DND-41 (cell line): ENCODE measurements around the gene UBP1.

Experiments used
- ATAC-seq: fragments of 200-7000 bp; cut with Tn5 transposase; 3 replicates; pipeline ENCODE4 v1.9.1; 2021; ENCODE audit warnings: low read depth; ENCODE audit not compliant: insufficient read depth
- DNase-seq: peaks from one replicate; pipeline ENCODE4 v3.0.0-alpha.2; 2020
- H2AFZ ChIP-seq: 2 replicates; pipeline ENCODE4 v1.6.0; 2012; ENCODE audit warnings: low read depth, low read length
- H3K27ac ChIP-seq: 2 replicates; pipeline ENCODE4 v1.5.1; 2012; ENCODE audit warnings: low read length, inconsistent platforms
- H3K27me3 ChIP-seq: fragments of 200-600 bp; sonication (generic); 2 replicates; pipeline ENCODE4 v1.6.0; 2012; ENCODE audit warnings: low read length, mild to moderate bottlenecking, inconsistent platforms; ENCODE audit not compliant: insufficient read depth, poor library complexity
- H3K36me3 ChIP-seq: 2 replicates; pipeline ENCODE4 v1.5.1; 2012; ENCODE audit warnings: low read length, inconsistent platforms; ENCODE audit not compliant: insufficient read depth
- H3K4me1 ChIP-seq: 2 replicates; pipeline ENCODE4 v1.5.1; 2012; ENCODE audit warnings: mild to moderate bottlenecking, low read length; ENCODE audit not compliant: insufficient read depth
- H3K4me2 ChIP-seq: 2 replicates; pipeline ENCODE4 v1.6.0; 2012; ENCODE audit warnings: mild to moderate bottlenecking, moderate library complexity, low read length, inconsistent platforms; ENCODE audit not compliant: insufficient read depth
- H3K4me3 ChIP-seq, 2 experiments: fragments of 200-600 bp in 1 of 2; shearing (Covaris generic) in 1 of 2; 2 replicates each; pipeline ENCODE4 v1.5.1; 2012 to 2016; ENCODE audit warnings: inconsistent platforms in 2 of 2, low read length in 2 of 2, mild to moderate bottlenecking in 2 of 2, low read depth in 1 of 2, moderate library complexity in 1 of 2
- H3K79me2 ChIP-seq: 2 replicates; pipeline ENCODE4 v1.6.0; 2012; ENCODE audit warnings: low read length, inconsistent platforms; ENCODE audit not compliant: insufficient read depth
- H3K9ac ChIP-seq: 2 replicates; pipeline ENCODE4 v1.6.0; 2012; ENCODE audit warnings: low read depth, mild to moderate bottlenecking, inconsistent platforms, low read length, moderate library complexity
- H3K9me3 ChIP-seq: 2 replicates; pipeline ENCODE4 v1.5.1; 2012; ENCODE audit warnings: low read length, moderate library complexity, mild to moderate bottlenecking, inconsistent platforms; ENCODE audit not compliant: insufficient read depth, severe bottlenecking
- H4K20me1 ChIP-seq: 2 replicates; pipeline ENCODE4 v1.6.0; 2012; ENCODE audit warnings: low read length; ENCODE audit not compliant: insufficient read depth
- CTCF ChIP-seq: IDR thresholded peaks from 2 replicates; pipeline ENCODE4 v1.5.1; 2012; ENCODE audit warnings: borderline replicate concordance, low read length, moderate library complexity, mild to moderate bottlenecking; ENCODE audit not compliant: poor library complexity, severe bottlenecking; ENCODE audit errors: extremely low read depth
- EZH2 ChIP-seq: IDR thresholded peaks from 3 replicates; pipeline ENCODE4 v1.6.1; 2012; ENCODE audit warnings: borderline replicate concordance, low read depth, mild to moderate bottlenecking, moderate library complexity, low read length, inconsistent platforms; ENCODE audit not compliant: severe bottlenecking

The UBP1 gene

GRCh38 chr3:33394403-33395054, 45.7 kb downstream of the UBP1 start:
- DNase-seq: no peak
- H3K4me1 ChIP-seq: no peaks in the 10 kb centered on the region

GRCh38 chr3:33392703-33393125, 47.5 kb downstream of the UBP1 start:
- DNase-seq (no peak), ATAC-seq (no peak)
- Histone ChIP-seq H3K4me3 (no peak overlapping the region), H2AFZ (no peak overlapping the region), H3K4me1 (no peaks in the 10 kb centered on the region), H3K27ac (no peak overlapping the region), H3K4me2 (no peak overlapping the region), H3K36me3 (peaks cover 91% of the 10 kb centered on the region), H3K9me3 (no peaks in the 10 kb centered on the region), H3K27me3 (no peaks in the 10 kb centered on the region), H4K20me1 (no peaks in the 10 kb centered on the region), H3K9ac (no peak overlapping the region), H3K79me2 (no peaks in the 10 kb centered on the region)
- TF ChIP-seq EZH2 (no peak), CTCF (no peak)

More at GRCh38 chr3:33394403-33395054, 45.7 kb downstream of the UBP1 start:
- Histone ChIP-seq H2AFZ (no peak overlapping the region), H3K4me3 (no peak overlapping the region), H3K4me2 (no peak overlapping the region), H3K9ac (no peak overlapping the region), H3K27me3 (no peaks in the 10 kb centered on the region), H3K9me3 (no peaks in the 10 kb centered on the region), H3K36me3 (peaks cover 98% of the 10 kb centered on the region), H3K79me2 (no peaks in the 10 kb centered on the region), H3K27ac (no peak overlapping the region), H4K20me1 (no peaks in the 10 kb centered on the region)
- ATAC-seq: no peak
- no peak for TF ChIP-seq EZH2
- TF ChIP-seq CTCF: no peak

GRCh38 chr3:33392144-33392543, 48.1 kb downstream of the UBP1 start:
- H3K27me3 ChIP-seq: no peaks in the 10 kb centered on the region
- no peak overlapping the region for H3K27ac ChIP-seq
- no peak for TF ChIP-seq CTCF
- no peak for TF ChIP-seq EZH2
- H3K4me3 ChIP-seq: no peak overlapping the region
- H4K20me1 ChIP-seq: no peaks in the 10 kb centered on the region
- H3K4me2 ChIP-seq: no peak overlapping the region
- H3K9ac ChIP-seq: no peak overlapping the region
- H3K9me3 ChIP-seq: no peaks in the 10 kb centered on the region
- H3K36me3 ChIP-seq: peaks cover 85% of the 10 kb centered on the region
- H3K79me2 ChIP-seq: no peaks in the 10 kb centered on the region
- DNase-seq (no peak), ATAC-seq (no peak)
- H2AFZ ChIP-seq: no peak overlapping the region
- no peaks in the 10 kb centered on the region for H3K4me1 ChIP-seq
